CD4-positive, alpha-beta T cell treated with Interleukin-15 for 1 hour (primary cell): ENCODE measurements around the gene MTFP1.
"Not testable (repeated sequence)": the region's sequence is repeated elsewhere in the genome, so short reads cannot be mapped to it uniquely, and the experiment has no call there.

Source experiments
- DNase-seq: peaks from one replicate; pipeline ENCODE4 v3.0.0-alpha.2; 2020

MTFP1 gene

GRCh38 chr22:30455075-30455840 lies 29.7 kb downstream of the MTFP1 start:
- no peak for DNase-seq

- no peak for DNase-seq
Measured at GRCh38 chr22:30457981-30458380, 32.4 kb downstream of the MTFP1 start.

- DNase-seq: no peak
Measured at GRCh38 chr22:30459181-30460052, 33.8 kb downstream of the MTFP1 start.

- DNase-seq: no peak
Measured at GRCh38 chr22:30460147-30460546, 34.6 kb downstream of the MTFP1 start.

- not testable (repeated sequence) for DNase-seq
Measured at GRCh38 chr22:30460555-30460954, 35.0 kb downstream of the MTFP1 start.

- no peak for DNase-seq
Measured at GRCh38 chr22:30469165-30469564, 43.6 kb downstream of the MTFP1 start.

GRCh38 chr22:30470655-30471054 lies 45.1 kb downstream of the MTFP1 start:
- DNase-seq: no peak

GRCh38 chr22:30471616-30472318 lies 46.2 kb downstream of the MTFP1 start, which contains the start of gene SEC14L3:
Gene SEC14L3, minus strand, starts transcription at chr22:30472017. Its CDS starts 59 bp downstream, at chr22:30471958.
- DNase-seq: no peak

- no peak for DNase-seq
Measured at GRCh38 chr22:30472994-30473720, 47.6 kb downstream of the MTFP1 start.

- no peak for DNase-seq
Measured at GRCh38 chr22:30474121-30474520, 48.6 kb downstream of the MTFP1 start.

GRCh38 chr22:30474683-30475424 lies 49.3 kb downstream of the MTFP1 start:
- DNase-seq: no peak
